Progenitor cell of endocrine pancreas (in vitro differentiated cells): ENCODE results near the gene EFNA2. TPM values are rescaled to one million over a fixed set of nuclear protein-coding genes. Genes with fewer than 3 reads are reported as not detected.

Experiments
- DNase-seq: peaks from one replicate; pipeline ENCODE4 v3.0.0; 2021; ENCODE audit warnings: low spot score; ENCODE audit not compliant: unreplicated experiment
- H3K27ac Mint-ChIP-seq: 2 replicates; pipeline ENCODE4 v1.8.0; 2021; ENCODE audit warnings: mild to moderate bottlenecking, moderate library complexity, mixed read lengths
- H3K27me3 Mint-ChIP-seq: 2 replicates; pipeline ENCODE4 v1.8.0; 2021; ENCODE audit warnings: mixed read lengths
- H3K36me3 Mint-ChIP-seq: 2 replicates; pipeline ENCODE4 v1.8.0; 2022; ENCODE audit warnings: mixed read lengths; ENCODE audit not compliant: insufficient read depth
- H3K4me1 Mint-ChIP-seq: 2 replicates; pipeline ENCODE4 v1.8.0; 2021; ENCODE audit warnings: low read depth, mixed read lengths
- H3K4me3 Mint-ChIP-seq: 2 replicates; pipeline ENCODE4 v1.8.0; 2021; ENCODE audit warnings: low read depth, mild to moderate bottlenecking, moderate library complexity, mixed read lengths
- H3K9me3 Mint-ChIP-seq: 2 replicates; pipeline ENCODE4 v1.8.0; 2021; ENCODE audit warnings: low read depth, mixed read lengths
- total RNA-seq: library from RNA; stranded (reverse); gene quantifications from 2 replicates; pipeline ENCODE4 v1.2.1, GENCODE V29; 2021
- TF ChIP-seq, protein P1 (sequence below): fragments of 200-600 bp; sonication (generic); IDR thresholded peaks from one replicate; pipeline ENCODE4 v1.5.0; 2021; ENCODE audit warnings: antibody characterized with exemption, mild to moderate bottlenecking; ENCODE audit not compliant: unreplicated experiment

The EFNA2 gene
- total RNA-seq, 1 donor from 2014 or later, result 26.5 TPM

DNA sequence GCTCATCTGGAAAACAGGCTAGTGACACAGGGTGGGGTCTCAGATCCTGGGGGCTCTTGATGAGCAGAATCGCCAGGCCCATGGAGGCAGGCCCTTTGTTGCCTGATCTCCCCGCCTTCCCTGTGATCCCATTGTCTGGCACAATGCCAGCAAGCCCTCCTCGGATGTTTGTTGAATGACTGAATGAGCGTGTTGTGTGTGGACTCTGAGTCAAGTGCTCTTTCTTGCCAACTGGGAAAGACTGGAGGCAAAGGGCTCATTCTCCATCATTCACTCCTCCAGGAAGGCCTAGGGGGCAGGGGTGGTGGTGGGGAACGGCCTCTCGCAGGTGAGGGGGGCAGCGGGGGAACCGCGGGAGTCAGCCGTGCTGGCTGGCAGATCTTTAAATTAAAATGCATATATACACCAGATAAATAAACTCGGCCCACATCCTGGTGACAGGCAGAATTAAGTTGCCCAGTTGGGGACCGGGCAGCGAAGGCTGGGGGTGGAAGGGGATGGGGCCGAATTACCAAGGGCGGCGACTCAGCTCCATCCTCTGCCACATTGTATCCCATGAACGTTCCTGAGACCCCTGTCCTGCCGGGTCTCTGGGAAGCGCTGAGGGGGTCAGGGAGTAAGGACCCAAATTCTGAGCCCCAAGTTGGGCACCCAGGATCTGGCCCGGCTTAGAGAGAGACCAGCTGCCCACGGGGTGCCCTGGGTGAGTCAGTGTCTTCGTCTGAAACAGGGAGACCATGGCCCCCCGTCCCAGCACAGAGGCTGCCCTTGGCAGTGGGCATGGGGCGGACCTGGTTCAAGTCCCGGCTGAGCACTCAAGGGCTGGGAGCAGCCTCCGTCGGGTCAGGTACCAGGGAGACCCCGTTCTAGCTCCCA is 24.5 kb downstream of the EFNA2 start:
- Mint-ChIP-seq H3K4me3 (no peak overlapping the region), H3K4me1 (peaks cover 1% of the 10 kb centered on the region), H3K27me3 (peaks cover 1% of the 10 kb centered on the region)

DNA sequence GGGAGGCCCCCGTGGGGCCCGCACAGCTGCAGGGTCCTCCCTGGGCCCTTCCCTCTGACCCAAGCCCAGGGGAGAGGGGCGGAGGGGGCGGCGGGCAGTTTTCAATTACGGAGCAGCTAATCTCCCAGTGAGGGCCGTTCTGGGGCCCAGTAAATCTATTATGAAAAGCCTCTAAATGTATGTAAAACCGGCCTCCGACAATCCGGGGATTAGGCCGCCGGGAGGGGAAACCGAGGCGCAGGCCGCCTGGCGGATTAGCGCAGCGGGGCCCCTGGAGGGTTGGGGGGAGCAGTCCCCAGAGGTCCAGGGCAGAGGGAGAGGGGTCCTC is 25.1 kb downstream of the EFNA2 start:
- H3K36me3 Mint-ChIP-seq, result no peaks in the 10 kb centered on the region
- no peak overlapping the region for H3K27ac Mint-ChIP-seq
- peaks cover 1% of the 10 kb centered on the region for H3K4me1 Mint-ChIP-seq
- no peaks in the 10 kb centered on the region for H3K9me3 Mint-ChIP-seq
- TF ChIP-seq, protein P1, sequence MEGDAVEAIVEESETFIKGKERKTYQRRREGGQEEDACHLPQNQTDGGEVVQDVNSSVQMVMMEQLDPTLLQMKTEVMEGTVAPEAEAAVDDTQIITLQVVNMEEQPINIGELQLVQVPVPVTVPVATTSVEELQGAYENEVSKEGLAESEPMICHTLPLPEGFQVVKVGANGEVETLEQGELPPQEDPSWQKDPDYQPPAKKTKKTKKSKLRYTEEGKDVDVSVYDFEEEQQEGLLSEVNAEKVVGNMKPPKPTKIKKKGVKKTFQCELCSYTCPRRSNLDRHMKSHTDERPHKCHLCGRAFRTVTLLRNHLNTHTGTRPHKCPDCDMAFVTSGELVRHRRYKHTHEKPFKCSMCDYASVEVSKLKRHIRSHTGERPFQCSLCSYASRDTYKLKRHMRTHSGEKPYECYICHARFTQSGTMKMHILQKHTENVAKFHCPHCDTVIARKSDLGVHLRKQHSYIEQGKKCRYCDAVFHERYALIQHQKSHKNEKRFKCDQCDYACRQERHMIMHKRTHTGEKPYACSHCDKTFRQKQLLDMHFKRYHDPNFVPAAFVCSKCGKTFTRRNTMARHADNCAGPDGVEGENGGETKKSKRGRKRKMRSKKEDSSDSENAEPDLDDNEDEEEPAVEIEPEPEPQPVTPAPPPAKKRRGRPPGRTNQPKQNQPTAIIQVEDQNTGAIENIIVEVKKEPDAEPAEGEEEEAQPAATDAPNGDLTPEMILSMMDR, result no peak
- H3K27me3 Mint-ChIP-seq, result peaks cover 5% of the 10 kb centered on the region
- H3K4me3 Mint-ChIP-seq, result no peak overlapping the region
- no peak for DNase-seq

More for the DNA sequence above, 24.5 kb downstream of the EFNA2 start:
- Mint-ChIP-seq H3K9me3 (no peaks in the 10 kb centered on the region), H3K27ac (no peak overlapping the region), H3K36me3 (no peaks in the 10 kb centered on the region)
- TF ChIP-seq, protein P1, result no peak
- DNase-seq, result no peak

DNA sequence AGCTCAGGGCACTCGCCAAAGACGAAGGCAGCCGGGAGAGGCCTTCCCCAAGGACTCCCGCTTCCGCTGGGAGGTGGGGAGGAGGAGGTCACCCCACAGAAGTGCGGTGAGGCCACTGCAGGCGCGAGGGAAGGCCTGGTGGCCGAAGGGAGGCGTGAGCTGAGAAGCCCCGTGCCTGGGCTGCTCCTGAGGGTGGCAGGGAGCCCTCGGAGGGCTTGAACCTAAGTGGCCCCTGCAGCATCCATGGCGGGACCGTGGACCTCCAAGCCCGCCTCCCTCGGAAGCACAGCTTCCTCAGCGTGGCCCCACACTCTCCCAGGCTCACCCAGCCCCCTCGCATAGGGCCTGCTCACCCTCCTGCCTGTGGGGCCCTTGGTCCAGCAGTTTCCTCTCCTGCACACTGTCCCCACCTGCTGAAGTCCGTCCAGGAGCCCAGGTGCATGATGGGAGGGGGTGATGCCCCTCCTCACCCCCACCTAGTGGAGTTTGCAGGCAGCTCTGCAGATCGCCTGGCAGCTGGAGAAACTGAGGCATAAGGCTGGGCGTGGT is 25.9 kb downstream of the EFNA2 start:
- TF ChIP-seq, protein P1, result no peak
- no peaks in the 10 kb centered on the region for H3K36me3 Mint-ChIP-seq
- H3K27ac Mint-ChIP-seq, result no peak overlapping the region
- no peak overlapping the region for H3K4me3 Mint-ChIP-seq
- no peak for DNase-seq
- H3K9me3 Mint-ChIP-seq, result no peaks in the 10 kb centered on the region
- peaks cover 1% of the 10 kb centered on the region for H3K4me1 Mint-ChIP-seq
- peaks cover 5% of the 10 kb centered on the region for H3K27me3 Mint-ChIP-seq

GRCh38 chr19:1312767-1313694 is 27.4 kb downstream of the EFNA2 start:
- H3K36me3 Mint-ChIP-seq, result no peaks in the 10 kb centered on the region
- H3K27ac Mint-ChIP-seq, result no peak overlapping the region
- TF ChIP-seq, protein P1, result no peak
- no peaks in the 10 kb centered on the region for H3K9me3 Mint-ChIP-seq
- peaks cover 3% of the 10 kb centered on the region for H3K4me1 Mint-ChIP-seq
- no peak overlapping the region for H3K4me3 Mint-ChIP-seq
- DNase-seq, result no peak
- peaks cover 18% of the 10 kb centered on the region for H3K27me3 Mint-ChIP-seq
